ENCODE data around the gene ARHGEF37.

GRCh38 chr5:149597618-149598017, 16.3 kb downstream of the ARHGEF37 start:
- TF ChIP-seq, protein P1, sequence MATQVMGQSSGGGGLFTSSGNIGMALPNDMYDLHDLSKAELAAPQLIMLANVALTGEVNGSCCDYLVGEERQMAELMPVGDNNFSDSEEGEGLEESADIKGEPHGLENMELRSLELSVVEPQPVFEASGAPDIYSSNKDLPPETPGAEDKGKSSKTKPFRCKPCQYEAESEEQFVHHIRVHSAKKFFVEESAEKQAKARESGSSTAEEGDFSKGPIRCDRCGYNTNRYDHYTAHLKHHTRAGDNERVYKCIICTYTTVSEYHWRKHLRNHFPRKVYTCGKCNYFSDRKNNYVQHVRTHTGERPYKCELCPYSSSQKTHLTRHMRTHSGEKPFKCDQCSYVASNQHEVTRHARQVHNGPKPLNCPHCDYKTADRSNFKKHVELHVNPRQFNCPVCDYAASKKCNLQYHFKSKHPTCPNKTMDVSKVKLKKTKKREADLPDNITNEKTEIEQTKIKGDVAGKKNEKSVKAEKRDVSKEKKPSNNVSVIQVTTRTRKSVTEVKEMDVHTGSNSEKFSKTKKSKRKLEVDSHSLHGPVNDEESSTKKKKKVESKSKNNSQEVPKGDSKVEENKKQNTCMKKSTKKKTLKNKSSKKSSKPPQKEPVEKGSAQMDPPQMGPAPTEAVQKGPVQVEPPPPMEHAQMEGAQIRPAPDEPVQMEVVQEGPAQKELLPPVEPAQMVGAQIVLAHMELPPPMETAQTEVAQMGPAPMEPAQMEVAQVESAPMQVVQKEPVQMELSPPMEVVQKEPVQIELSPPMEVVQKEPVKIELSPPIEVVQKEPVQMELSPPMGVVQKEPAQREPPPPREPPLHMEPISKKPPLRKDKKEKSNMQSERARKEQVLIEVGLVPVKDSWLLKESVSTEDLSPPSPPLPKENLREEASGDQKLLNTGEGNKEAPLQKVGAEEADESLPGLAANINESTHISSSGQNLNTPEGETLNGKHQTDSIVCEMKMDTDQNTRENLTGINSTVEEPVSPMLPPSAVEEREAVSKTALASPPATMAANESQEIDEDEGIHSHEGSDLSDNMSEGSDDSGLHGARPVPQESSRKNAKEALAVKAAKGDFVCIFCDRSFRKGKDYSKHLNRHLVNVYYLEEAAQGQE (IDR thresholded peaks at IDR 0.05; ENCODE audit: low read depth) = no peak
- TF ChIP-seq TEAD4 (IDR thresholded peaks at IDR 0.05) (no peak), EGR1 (IDR thresholded peaks at IDR 0.05) (no peak), TAF1 (IDR thresholded peaks at IDR 0.05; ENCODE audit: low read depth) (no peak), CREB1 (IDR thresholded peaks at IDR 0.05; ENCODE audit: low read depth) (no peak), RAD21 (IDR thresholded peaks at IDR 0.05; ENCODE audit: low read depth) (no peak), YY1 (IDR thresholded peaks at IDR 0.05; ENCODE audit: low read depth) (no peak), EP300 (IDR thresholded peaks at IDR 0.05; ENCODE audit: borderline replicate concordance) (no peak), CEBPB (IDR thresholded peaks at IDR 0.05) (no peak), TCF12 (IDR thresholded peaks at IDR 0.05; ENCODE audit: low read depth) (no peak), FOXM1 (IDR thresholded peaks at IDR 0.05; ENCODE audit: borderline replicate concordance, low read depth) (no peak)
- TF ChIP-seq, protein P2, sequence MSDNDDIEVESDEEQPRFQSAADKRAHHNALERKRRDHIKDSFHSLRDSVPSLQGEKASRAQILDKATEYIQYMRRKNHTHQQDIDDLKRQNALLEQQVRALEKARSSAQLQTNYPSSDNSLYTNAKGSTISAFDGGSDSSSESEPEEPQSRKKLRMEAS (IDR thresholded peaks at IDR 0.05) = no peak

Data from Ishikawa (cell line).